GM18520 (cell line): ENCODE measurements around the gene PRSS37.

Experiments
- ATAC-seq: cut with Tn5 transposase; IDR thresholded peaks from one replicate; pipeline ENCODE4 v1.9.1; 2021; ENCODE audit not compliant: unreplicated experiment

Gene PRSS37

DNA sequence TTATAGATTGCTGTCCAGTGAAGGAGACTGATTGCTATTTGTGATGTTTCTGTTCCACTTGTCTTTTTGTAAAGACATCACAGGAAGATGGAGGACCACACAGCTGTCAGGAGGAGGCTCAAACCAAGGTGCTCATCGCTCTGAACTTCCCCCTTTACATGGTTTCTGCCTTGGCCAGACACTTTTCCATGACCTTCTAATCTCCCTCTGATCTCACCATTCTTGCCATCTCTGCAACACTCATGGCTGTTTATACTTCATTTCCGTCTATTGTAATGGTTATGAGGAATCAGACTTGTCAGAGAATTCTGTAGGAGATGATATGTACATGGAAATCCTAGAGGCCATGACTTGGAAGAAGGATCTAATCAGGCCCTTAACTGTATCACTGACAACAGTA lies 53.0 kb downstream of the PRSS37 start:
- ATAC-seq = no peak
